Mononuclear cell (primary cell): ENCODE data around the gene URM1. TPM values are rescaled to one million over a fixed set of nuclear protein-coding genes. Genes with fewer than 3 reads are reported as not detected.
"Not testable (repeated sequence)": the region's sequence is repeated elsewhere in the genome, so short reads cannot be mapped to it uniquely, and the experiment has no call there.

ENCODE experiments used
- H3K27me3 ChIP-seq: 2 replicates; pipeline ENCODE4 v1.6.0; 2011; ENCODE audit warnings: low read length, control low read depth; ENCODE audit not compliant: insufficient read depth
- H3K4me1 ChIP-seq: 2 replicates; pipeline ENCODE4 v1.5.1; 2011; ENCODE audit warnings: mild to moderate bottlenecking, low read length, control low read depth; ENCODE audit not compliant: insufficient read depth
- H3K4me3 ChIP-seq: 2 replicates; pipeline ENCODE4 v1.5.1; 2011; ENCODE audit warnings: mild to moderate bottlenecking, low read length, moderate library complexity
- H3K9me3 ChIP-seq: 2 replicates; pipeline ENCODE4 v1.5.1; 2011; ENCODE audit warnings: low read depth, mild to moderate bottlenecking, control low read depth, low read length
- total RNA-seq: library from RNA; depleted of rRNA; stranded (reverse); fragments of >200 nt; gene quantifications from one replicate; pipeline ENCODE4 v1.2.3, GENCODE V29; 2012

Gene URM1
- total RNA-seq, 1 donor, result 17.6 TPM

- no peak overlapping the region for H3K4me3 ChIP-seq
- H3K27me3 ChIP-seq, result peaks cover 7% of the 10 kb centered on the region
- no peaks in the 10 kb centered on the region for H3K9me3 ChIP-seq
- no peaks in the 10 kb centered on the region for H3K4me1 ChIP-seq
Observed at GRCh38 chr9:128405077-128405779, 34.1 kb downstream of the URM1 start.

- no peaks in the 10 kb centered on the region for H3K9me3 ChIP-seq
- H3K4me3 ChIP-seq, result no peak overlapping the region
- H3K27me3 ChIP-seq, result peaks cover 7% of the 10 kb centered on the region
- no peaks in the 10 kb centered on the region for H3K4me1 ChIP-seq
Observed at GRCh38 chr9:128405780-128406171, 34.6 kb downstream of the URM1 start.

DNA sequence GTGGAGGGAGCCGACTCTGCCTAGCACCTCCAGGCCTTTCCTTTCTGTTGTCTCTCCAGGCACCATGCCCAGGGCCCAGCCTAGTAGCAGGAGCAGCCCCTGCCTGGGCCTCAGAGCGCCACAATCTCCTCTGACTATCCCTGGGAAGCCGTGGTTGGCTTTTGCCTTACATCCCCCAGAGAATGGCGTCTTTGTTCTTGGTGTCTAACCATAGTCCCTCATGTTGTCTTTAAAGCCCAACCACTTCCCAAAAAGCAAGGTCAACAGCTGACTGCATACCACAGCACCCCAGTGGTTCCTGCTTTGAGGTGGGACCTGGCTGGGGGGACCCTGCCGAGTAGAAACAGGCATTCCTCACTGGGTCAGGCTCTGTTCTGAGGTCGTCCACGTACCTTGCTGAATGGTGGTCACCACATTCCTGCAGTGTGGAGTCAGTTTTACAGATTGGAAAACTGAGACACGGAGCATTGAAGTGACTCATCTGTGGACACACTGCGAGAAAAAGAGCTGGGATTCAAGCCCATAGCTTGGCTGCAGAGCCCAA is 35.7 kb downstream of the URM1 start:
- H3K9me3 ChIP-seq, result no peaks in the 10 kb centered on the region
- no peaks in the 10 kb centered on the region for H3K4me1 ChIP-seq
- peaks cover 7% of the 10 kb centered on the region for H3K27me3 ChIP-seq
- no peak overlapping the region for H3K4me3 ChIP-seq

GRCh38 chr9:128408963-128409431 is 37.8 kb downstream of the URM1 start:
- no peak overlapping the region for H3K4me3 ChIP-seq
- H3K27me3 ChIP-seq, result peaks cover 7% of the 10 kb centered on the region
- H3K4me1 ChIP-seq, result no peaks in the 10 kb centered on the region
- no peaks in the 10 kb centered on the region for H3K9me3 ChIP-seq

DNA sequence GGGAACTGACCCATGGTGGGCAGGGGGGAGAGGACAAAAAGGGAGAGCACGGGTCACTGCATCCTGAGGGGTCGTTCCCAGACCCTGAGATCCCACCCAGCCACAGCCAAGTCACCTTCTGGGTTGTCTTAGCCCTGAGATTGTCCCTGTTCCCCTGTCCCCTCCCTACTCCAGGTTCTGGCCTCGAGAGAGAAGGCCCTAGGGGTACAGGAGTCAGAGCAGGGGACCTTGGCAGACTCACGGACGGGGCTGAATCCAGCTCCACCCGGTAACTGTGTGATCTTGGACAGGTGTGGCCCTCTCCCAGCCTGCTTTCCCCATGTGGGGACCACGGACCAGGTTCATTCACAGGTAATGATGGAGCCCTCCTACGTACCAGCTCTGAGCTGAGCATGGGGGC is 38.3 kb downstream of the URM1 start:
- Histone ChIP-seq H3K27me3 (peaks cover 7% of the 10 kb centered on the region), H3K4me1 (no peaks in the 10 kb centered on the region), H3K9me3 (no peaks in the 10 kb centered on the region), H3K4me3 (no peak overlapping the region)

- Histone ChIP-seq H3K27me3 (peaks cover 7% of the 10 kb centered on the region), H3K9me3 (no peaks in the 10 kb centered on the region), H3K4me3 (no peak overlapping the region), H3K4me1 (no peaks in the 10 kb centered on the region)
Observed at GRCh38 chr9:128409978-128410377, 38.8 kb downstream of the URM1 start.

- H3K4me1 ChIP-seq, result no peaks in the 10 kb centered on the region
- H3K27me3 ChIP-seq, result peaks cover 11% of the 10 kb centered on the region
- H3K9me3 ChIP-seq, result no peaks in the 10 kb centered on the region
- H3K4me3 ChIP-seq, result no peak overlapping the region
Observed at GRCh38 chr9:128411364-128412119, 40.4 kb downstream of the URM1 start.

DNA sequence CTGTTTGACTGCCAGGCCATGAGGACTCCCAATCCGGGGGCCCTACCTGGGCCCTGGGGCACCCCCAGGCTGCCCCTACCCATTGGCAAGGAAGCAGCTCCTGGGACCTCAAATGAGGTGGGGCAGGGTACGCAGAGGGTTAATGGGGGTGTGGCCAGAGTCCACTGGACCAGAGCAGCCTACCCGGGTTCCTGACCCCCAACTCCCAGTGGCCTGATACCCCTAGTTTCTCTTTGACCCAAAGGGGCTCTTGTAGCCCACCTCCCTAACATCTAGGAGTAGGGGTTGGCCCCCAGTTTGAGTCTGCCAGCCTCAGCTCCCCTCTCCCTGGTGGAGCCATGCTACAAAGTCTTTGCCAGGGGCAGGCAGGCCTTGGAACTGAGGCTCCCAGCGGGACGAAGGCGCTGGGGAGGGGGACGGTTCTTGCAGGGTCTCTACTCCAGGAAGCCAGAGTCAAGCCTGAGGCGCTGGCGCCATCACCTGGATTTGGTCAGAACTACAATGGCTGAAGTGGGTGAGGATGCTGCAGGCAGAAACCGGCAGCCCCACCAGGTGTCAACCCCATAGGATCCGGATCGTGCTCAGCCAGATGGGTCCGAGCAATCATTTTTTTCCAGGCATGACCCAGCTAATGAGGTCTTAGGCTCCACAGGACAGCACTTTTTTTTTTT is 41.1 kb downstream of the URM1 start:
- Histone ChIP-seq H3K4me3 (no peak overlapping the region), H3K9me3 (no peaks in the 10 kb centered on the region), H3K4me1 (no peaks in the 10 kb centered on the region), H3K27me3 (peaks cover 12% of the 10 kb centered on the region)

DNA sequence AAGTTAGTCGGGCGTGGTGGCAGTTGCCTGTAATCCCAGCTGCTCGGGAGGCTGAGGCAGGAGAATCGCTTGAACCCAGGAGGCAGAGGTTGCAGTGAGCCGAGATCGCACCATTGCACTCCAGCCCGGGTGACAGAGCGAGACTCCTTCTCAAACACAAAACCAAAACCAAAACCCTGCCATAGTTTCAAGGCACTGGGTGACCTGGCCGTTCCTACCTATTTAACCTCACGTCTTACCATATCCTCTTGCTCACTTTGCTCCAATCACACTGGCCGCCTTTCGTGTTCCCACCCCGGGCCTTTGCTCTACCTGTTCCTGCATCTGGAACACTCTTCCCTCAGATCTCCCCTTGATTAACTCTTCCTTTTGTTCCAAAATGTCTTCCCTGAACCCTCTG is 42.6 kb downstream of the URM1 start:
- not testable (repeated sequence) for H3K9me3 ChIP-seq, H3K4me3 ChIP-seq, H3K4me1 ChIP-seq, H3K27me3 ChIP-seq

DNA sequence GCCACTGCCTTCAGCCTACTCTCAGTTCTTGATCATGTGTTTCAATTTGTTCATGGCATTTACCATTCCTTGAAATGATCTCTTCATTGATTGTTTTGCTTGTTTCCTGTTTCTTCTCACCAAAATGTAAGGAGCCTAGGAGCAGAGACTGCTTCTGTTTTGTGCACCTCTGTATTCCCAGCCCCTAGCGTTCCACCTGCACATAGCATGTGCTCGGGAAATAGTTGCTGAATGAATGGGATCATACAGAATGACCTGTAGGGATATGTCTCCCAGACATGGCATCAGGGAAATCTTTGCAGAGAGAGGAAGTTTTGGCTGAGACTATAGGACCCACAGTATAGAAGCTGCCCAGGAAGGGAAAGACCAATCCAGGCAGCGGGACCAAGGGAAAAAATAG is 43.3 kb downstream of the URM1 start:
- no peak overlapping the region for H3K4me3 ChIP-seq
- no peaks in the 10 kb centered on the region for H3K9me3 ChIP-seq
- H3K27me3 ChIP-seq, result peaks cover 13% of the 10 kb centered on the region
- H3K4me1 ChIP-seq, result peaks cover 7% of the 10 kb centered on the region

- Histone ChIP-seq H3K4me1 (peaks cover 15% of the 10 kb centered on the region), H3K27me3 (peaks cover 18% of the 10 kb centered on the region)
Observed at GRCh38 chr9:128415281-128415680, 44.1 kb downstream of the URM1 start.

DNA sequence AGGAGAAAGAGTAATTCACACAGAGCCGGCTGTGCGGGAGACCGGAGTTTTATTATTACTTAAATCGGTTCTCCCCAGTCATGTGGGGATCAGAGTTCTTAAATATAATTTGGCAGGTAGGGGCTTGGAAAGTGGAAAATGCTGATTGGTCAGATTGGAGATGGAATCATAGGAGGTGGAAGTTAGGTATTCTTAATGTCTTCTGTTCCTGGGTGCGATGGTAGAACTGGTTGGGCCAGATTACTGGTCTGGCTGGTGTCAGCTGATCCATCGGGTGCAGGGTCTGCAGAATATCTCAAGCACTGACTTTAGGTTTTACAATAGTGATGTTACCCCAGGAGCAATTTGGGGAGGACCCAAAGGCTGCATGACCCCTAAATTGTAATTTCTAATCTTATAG is 44.8 kb downstream of the URM1 start:
- peaks cover 18% of the 10 kb centered on the region for H3K4me1 ChIP-seq
- H3K27me3 ChIP-seq, result peaks cover 18% of the 10 kb centered on the region
- H3K4me3 ChIP-seq, result no peak overlapping the region
- no peaks in the 10 kb centered on the region for H3K9me3 ChIP-seq

More at GRCh38 chr9:128415281-128415680, 44.1 kb downstream of the URM1 start:
- Histone ChIP-seq H3K9me3 (no peaks in the 10 kb centered on the region), H3K4me3 (no peak overlapping the region)

- Histone ChIP-seq H3K27me3 (peaks cover 18% of the 10 kb centered on the region), H3K4me1 (peaks cover 23% of the 10 kb centered on the region), H3K9me3 (no peaks in the 10 kb centered on the region), H3K4me3 (no peak overlapping the region)
Observed at GRCh38 chr9:128416432-128417019, 45.4 kb downstream of the URM1 start.

DNA sequence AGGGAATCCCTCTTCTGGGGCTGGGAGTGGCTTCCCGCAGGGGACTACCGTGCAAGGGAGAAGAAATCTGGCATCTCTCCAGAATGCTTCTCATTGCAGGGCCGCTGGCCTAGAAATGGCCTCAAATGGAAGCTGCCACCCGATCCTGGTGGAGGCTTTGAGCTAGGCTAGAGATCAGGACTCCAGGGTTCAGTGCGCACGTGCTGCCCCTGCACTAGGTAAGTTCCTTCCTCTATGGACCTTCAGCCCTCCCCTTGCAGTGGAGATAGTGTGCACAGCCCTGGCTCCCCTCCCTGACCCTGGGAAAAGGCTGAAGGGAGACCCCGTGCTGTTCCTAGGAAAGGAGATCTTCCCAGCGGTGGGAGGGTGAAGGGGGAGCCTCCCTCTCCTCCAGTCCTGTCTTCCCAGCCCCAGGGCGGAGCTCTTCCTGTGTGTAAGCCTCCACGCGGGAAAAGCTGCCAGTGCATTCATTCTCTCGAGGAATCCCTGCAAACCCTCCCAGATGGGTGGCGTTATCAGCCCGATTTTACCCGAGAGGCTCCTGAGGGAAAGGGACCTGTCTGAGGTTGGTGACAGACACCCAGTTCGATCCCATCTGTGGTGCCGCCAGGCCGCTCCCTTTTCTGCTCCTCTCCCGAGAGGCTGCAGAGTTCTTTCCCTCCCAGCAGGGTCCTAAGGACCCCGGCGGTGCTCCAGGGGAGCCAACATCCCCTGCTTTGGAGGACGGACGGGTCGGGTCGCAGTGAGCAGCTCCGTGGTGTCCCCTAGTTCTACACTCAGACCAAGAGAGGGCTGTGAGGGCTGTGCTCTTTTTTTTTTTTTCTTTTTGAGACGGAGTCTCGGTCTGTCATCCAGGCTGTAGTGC is 48.1 kb downstream of the URM1 start:
- H3K9me3 ChIP-seq, result no peaks in the 10 kb centered on the region
- H3K4me1 ChIP-seq, result peaks cover 26% of the 10 kb centered on the region
- no peak overlapping the region for H3K4me3 ChIP-seq
- peaks cover 18% of the 10 kb centered on the region for H3K27me3 ChIP-seq
